H1 (cell line): ENCODE results near the gene SLC44A1. TPM values are rescaled to one million over a fixed set of nuclear protein-coding genes. Genes with fewer than 3 reads are reported as not detected.

Experiments
- CTCF ChIA-PET: fragments of 300-600 bp; sonication (Branson Sonifier 250); formaldehyde crosslinking; loops from one replicate; lab custom pipeline; 2021; ENCODE audit not compliant: partially characterized antibody; lab: Charles Lee
- POLR2A ChIA-PET: fragments of 300-600 bp; sonication (Branson Sonifier 250); formaldehyde crosslinking; loops from one replicate; lab custom pipeline; 2021; ENCODE audit warnings: inconsistent platforms; ENCODE audit not compliant: partially characterized antibody; lab: Charles Lee
- DNase-seq, 2 experiments: peaks; one replicate each; pipeline versions ENCODE4 v3.0.0 to v3.0.0-alpha.2; 2010 to 2022; ENCODE audit warnings: low spot score in 2 of 2, low read depth in 1 of 2, mixed read lengths in 1 of 2
- FAIRE-seq: peaks from 2 replicates; lab custom pipeline; 2011; peaks lifted over from hg19 to GRCh38; lab: Jason Lieb, UNC
- H2AFZ ChIP-seq: 2 replicates; pipeline ENCODE4 v1.8.1; 2012; ENCODE audit warnings: low read length, inconsistent platforms
- H2AK5ac ChIP-seq: 2 replicates; pipeline ENCODE4 v1.6.1; 2013; ENCODE audit warnings: low read depth, low read length
- H2BK120ac ChIP-seq: replicated peaks from 2 replicates; pipeline ENCODE3; 2013; ENCODE audit warnings: low read depth, low read length, inconsistent platforms
- H2BK12ac ChIP-seq: 2 replicates; pipeline ENCODE4 v1.6.1; 2013; ENCODE audit warnings: low read depth, low read length
- H2BK15ac ChIP-seq: 2 replicates; pipeline ENCODE4 v1.6.1; 2013; ENCODE audit warnings: low read length
- H2BK20ac ChIP-seq: 2 replicates; pipeline ENCODE4 v1.6.1; 2013; ENCODE audit warnings: low read length
- H2BK5ac ChIP-seq: 2 replicates; pipeline ENCODE4 v1.6.1; 2013; ENCODE audit warnings: low read depth, low read length
- H3K14ac ChIP-seq: 2 replicates; pipeline ENCODE4 v1.6.1; 2013; ENCODE audit warnings: inconsistent platforms; ENCODE audit not compliant: insufficient read length
- H3K18ac ChIP-seq: 2 replicates; pipeline ENCODE4 v1.6.1; 2013; ENCODE audit warnings: low read length; ENCODE audit errors: extremely low read depth
- H3K23ac ChIP-seq: 2 replicates; pipeline ENCODE4 v1.6.1; 2013; ENCODE audit warnings: inconsistent platforms; ENCODE audit not compliant: insufficient read length
- H3K23me2 ChIP-seq: 2 replicates; pipeline ENCODE4 v1.6.1; 2013; ENCODE audit warnings: low read depth, low read length
- H3K27ac ChIP-seq: 2 replicates; pipeline ENCODE4 v1.6.1; 2011; ENCODE audit warnings: low read depth, low read length, inconsistent platforms
- H3K27me3 ChIP-seq, 4 experiments: replicated peaks in 1 of 4; 1 replicate in 1 of 4; 2 replicates in 3 of 4; pipeline versions ENCODE4 v1.6.1 to v1.8.1; 2011 to 2013; ENCODE audit warnings: low read length in 3 of 4, mild to moderate bottlenecking in 3 of 4, inconsistent platforms in 2 of 4, mixed read lengths in 2 of 4, moderate library complexity in 1 of 4; ENCODE audit not compliant: control insufficient read depth in 3 of 4, insufficient read depth in 3 of 4; ENCODE audit errors: extremely low read depth in 1 of 4
- H3K36me3 ChIP-seq, 4 experiments: 2 replicates each; pipeline versions ENCODE4 v1.6.1 to v1.8.1; 2011 to 2013; ENCODE audit warnings: mild to moderate bottlenecking in 4 of 4, low read length in 3 of 4, moderate library complexity in 2 of 4, control low read depth in 1 of 4, inconsistent platforms in 1 of 4; ENCODE audit not compliant: insufficient read depth in 4 of 4, control insufficient read depth in 2 of 4
- H3K4ac ChIP-seq: replicated peaks from 2 replicates; pipeline ENCODE3; 2013; ENCODE audit warnings: low read length, low read depth, mixed read lengths, inconsistent platforms; ENCODE audit not compliant: insufficient read length
- H3K4me1 ChIP-seq, 4 experiments: replicated peaks in 1 of 4; 1 replicate in 1 of 4; 2 replicates in 3 of 4; pipeline versions ENCODE4 v1.6.1 to v1.8.1; 2011 to 2013; ENCODE audit warnings: low read length in 3 of 4, inconsistent platforms in 2 of 4, mixed read lengths in 1 of 4; ENCODE audit not compliant: insufficient read depth in 4 of 4, control insufficient read depth in 3 of 4
- H3K4me2 ChIP-seq, 2 experiments: 2 replicates each; pipeline versions ENCODE4 v1.6.1 to v1.8.1; 2011 to 2013; ENCODE audit warnings: low read depth in 2 of 2, low read length in 2 of 2, control low read depth in 1 of 2, inconsistent platforms in 1 of 2, mild to moderate bottlenecking in 1 of 2; ENCODE audit not compliant: insufficient read depth in 1 of 2
- H3K4me3 ChIP-seq, 4 experiments: fragments of 200-600, 300-600 bp in 1 of 4; sonication (generic), shearing (Covaris generic), sonication (Bioruptor Twin) in 1 of 4; 2 replicates each; pipeline versions ENCODE4 v1.5.1 to v1.8.1; 2011 to 2016; ENCODE audit warnings: low read length in 4 of 4, low read depth in 3 of 4, control low read depth in 2 of 4, inconsistent platforms in 2 of 4, mild to moderate bottlenecking in 2 of 4, mixed read lengths in 1 of 4, moderate library complexity in 1 of 4; ENCODE audit not compliant: insufficient read depth in 2 of 4; ENCODE audit errors: extremely low read depth in 1 of 4
- H3K56ac ChIP-seq: replicated peaks from 2 replicates; pipeline ENCODE3; 2013; ENCODE audit warnings: low read depth, mild to moderate bottlenecking, mixed read lengths, low read length, inconsistent platforms; ENCODE audit not compliant: insufficient read length
- H3K79me1 ChIP-seq: 2 replicates; pipeline ENCODE4 v1.6.1; 2013; ENCODE audit warnings: low read depth, low read length, control low read depth
- H3K79me2 ChIP-seq, 2 experiments: 2 replicates each; pipeline versions ENCODE4 v1.6.1 to v1.8.1; 2012 to 2013; ENCODE audit warnings: low read length in 2 of 2, mild to moderate bottlenecking in 2 of 2, inconsistent platforms in 1 of 2; ENCODE audit not compliant: insufficient read depth in 2 of 2, control insufficient read depth in 1 of 2
- H3K9ac ChIP-seq, 4 experiments: replicated peaks in 1 of 4; 1 replicate in 1 of 4; 2 replicates in 3 of 4; pipeline versions ENCODE4 v1.6.1 to v1.8.1; 2011 to 2013; ENCODE audit warnings: low read depth in 3 of 4, low read length in 3 of 4, control low read depth in 2 of 4, mild to moderate bottlenecking in 2 of 4, moderate library complexity in 2 of 4, inconsistent platforms in 1 of 4; ENCODE audit errors: extremely low read depth in 1 of 4
- H3K9me3 ChIP-seq, 2 experiments: 2 replicates each; pipeline versions ENCODE4 v1.6.1 to v1.8.1; 2012 to 2013; ENCODE audit warnings: mild to moderate bottlenecking in 2 of 2, moderate library complexity in 2 of 2, control low read depth in 1 of 2, inconsistent platforms in 1 of 2, low read depth in 1 of 2, low read length in 1 of 2, mixed read lengths in 1 of 2; ENCODE audit not compliant: insufficient read depth in 2 of 2
- H4K20me1 ChIP-seq, 2 experiments: replicated peaks in 1 of 2; 2 replicates each; pipeline versions ENCODE3 to v1.8.1; 2011 to 2013; ENCODE audit warnings: inconsistent platforms in 2 of 2, low read length in 2 of 2, mild to moderate bottlenecking in 1 of 2; ENCODE audit not compliant: insufficient read depth in 2 of 2, control insufficient read depth in 1 of 2
- H4K5ac ChIP-seq: 2 replicates; pipeline ENCODE4 v1.6.1; 2013; ENCODE audit warnings: low read length, low read depth, mixed read lengths, inconsistent platforms; ENCODE audit not compliant: insufficient read length
- H4K8ac ChIP-seq: 2 replicates; pipeline ENCODE4 v1.8.0; 2013; ENCODE audit warnings: mild to moderate bottlenecking, moderate library complexity, low read length, inconsistent platforms; ENCODE audit not compliant: insufficient read depth; ENCODE audit errors: extremely low read depth
- H4K91ac ChIP-seq: replicated peaks from 2 replicates; pipeline ENCODE3; 2013; ENCODE audit warnings: low read length, mixed read lengths, inconsistent platforms; ENCODE audit not compliant: insufficient read length
- BACH1 ChIP-seq: IDR thresholded peaks from 2 replicates; pipeline ENCODE4 v1.6.1; 2012; ENCODE audit warnings: low read length, improper control_type of control experiment
- CBX8 ChIP-seq: fragments of 300-800, 300-1000 bp; sonication (generic); IDR thresholded peaks from 2 replicates; pipeline ENCODE4 v1.7.1; 2016; ENCODE audit warnings: low read depth, low read length, borderline replicate concordance
- JUND ChIP-seq: IDR thresholded peaks from 2 replicates; pipeline ENCODE4 v1.6.1; 2011; ENCODE audit warnings: mild to moderate bottlenecking, improper control_type of control experiment, low read length
- KDM1A ChIP-seq: fragments of 200-600, 300-600 bp; sonication (generic); IDR thresholded peaks from 2 replicates; pipeline ENCODE4 v1.7.1; 2016; ENCODE audit warnings: mild to moderate bottlenecking, low read length, borderline replicate concordance
- RAD21 ChIP-seq, 2 experiments: IDR thresholded peaks in 1 of 2; conservative IDR thresholded peaks in 1 of 2; 2 replicates each; pipeline ENCODE4 v1.6.1; 2011; ENCODE audit warnings: low read depth in 2 of 2, low read length in 2 of 2, improper control_type of control experiment in 1 of 2, inconsistent platforms in 1 of 2, mild to moderate bottlenecking in 1 of 2, moderate library complexity in 1 of 2
- RNF2 ChIP-seq: fragments of 200-900, 300-1000 bp; sonication (generic); IDR thresholded peaks from 2 replicates; pipeline ENCODE4 v1.7.1; 2016; ENCODE audit warnings: borderline replicate concordance, low read depth, mild to moderate bottlenecking, antibody characterized with exemption, low read length; ENCODE audit not compliant: poor library complexity, severe bottlenecking; ENCODE audit errors: missing control alignments
- TCF12 ChIP-seq: IDR thresholded peaks from 2 replicates; pipeline ENCODE4 v1.6.1; 2011; ENCODE audit warnings: low read depth, mild to moderate bottlenecking, low read length
- ZNF274 ChIP-seq: IDR thresholded peaks from 2 replicates; pipeline ENCODE4 v1.7.0; 2012; ENCODE audit warnings: low read length, borderline replicate concordance; ENCODE audit errors: extremely low read depth
- polyA plus RNA-seq, 7 experiments: library from polyadenylated mRNA; depleted of rRNA in 3 of 7; stranded (reverse) in 5 of 7; unstranded in 2 of 7; fragments of >200 nt in 5 of 7; fragments of 200-250 nt in 2 of 7; gene quantifications; 1 replicate in 5 of 7; 2 replicates in 1 of 7; 4 replicates in 1 of 7; pipeline versions ENCODE4 v1.2.1 to v1.2.3, GENCODE V29; 2011 to 2013; ENCODE audit warnings: missing spikeins in 2 of 7, mixed read lengths in 2 of 7
- total RNA-seq: library from RNA; stranded (reverse); fragmentation: NEBNext Ultra II Directional; extraction: Animal tissue kit (Norgen Biotek cat#: 25700); gene quantifications from 2 replicates; pipeline ENCODE4 v1.2.1, GENCODE V29; 2021

SLC44A1 gene
- total and polyA plus RNA-seq, 2 of the 8 experiments (the other 6 are each of a cell fraction or from before 2014, with no cell fraction given) = 30.5 to 71.2 TPM

DNA sequence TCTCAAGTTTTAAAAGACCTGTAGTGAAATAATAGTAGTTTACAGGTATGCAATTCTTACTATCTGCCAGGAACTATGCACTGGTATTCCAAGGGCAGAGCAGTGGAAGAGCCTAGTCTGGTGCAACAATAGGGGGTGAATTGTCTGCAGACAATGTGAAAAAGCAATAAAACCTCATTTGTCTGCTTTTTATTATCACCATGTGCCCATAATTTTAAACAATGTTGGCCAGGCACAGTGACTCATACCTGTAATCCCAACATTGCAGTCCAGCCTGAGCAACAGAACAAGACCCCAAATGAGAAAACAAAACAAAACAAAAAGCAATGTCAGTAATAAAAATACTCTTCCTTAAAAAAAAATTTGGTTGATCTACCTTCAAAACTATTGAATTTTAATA is 12.2 kb upstream of the SLC44A1 start:
- Histone ChIP-seq H4K91ac (no peak overlapping the region), H3K4ac (no peak overlapping the region), H3K23me2 (no peaks in the 10 kb centered on the region), H3K4me3 (no peak overlapping the region), H2BK20ac (no peak overlapping the region), H2BK15ac (no peak overlapping the region), H3K56ac (no peak overlapping the region), H3K23ac (no peak overlapping the region), H2BK12ac (no peak overlapping the region), H3K4me1 (peaks cover 0 to 4% (median 1%) of the 10 kb centered on the region in 4 experiments; a peak in 1 of 7 replicates), H3K9me3 (no peaks in the 10 kb centered on the region), H2BK5ac (no peak overlapping the region), H4K8ac (no peak overlapping the region), H3K9ac (no peak overlapping the region), H3K27ac (no peak overlapping the region), H3K18ac (no peak overlapping the region), H2AFZ (no peak overlapping the region), H4K20me1 (no peaks in the 10 kb centered on the region), H3K14ac (no peak overlapping the region), H3K79me1 (no peaks in the 10 kb centered on the region), H3K79me2 (no peaks in the 10 kb centered on the region), H3K4me2 (no peak overlapping the region), H3K36me3 (no peaks in the 10 kb centered on the region), H2BK120ac (no peak overlapping the region), H3K27me3 (no peaks in the 10 kb centered on the region), H2AK5ac (no peak overlapping the region), H4K5ac (no peak overlapping the region)
- POLR2A ChIA-PET = no interaction called here
- no peak for DNase-seq
- FAIRE-seq = no peak
- CTCF ChIA-PET = no interaction called here
- no peak for TF ChIP-seq CBX8
- TF ChIP-seq KDM1A = no peak
- TF ChIP-seq RNF2 = no peak
- TF ChIP-seq BACH1 = no peak
- TF ChIP-seq TCF12 = no peak
- TF ChIP-seq JUND = no peak
- TF ChIP-seq RAD21 (IDR thresholded peaks at IDR 0.05 in 1 of 2, conservative IDR thresholded peaks at IDR 0.05 in 1 of 2; ENCODE audit: low read depth in 2 of 2, low read length in 2 of 2) = no peak
- no peak for TF ChIP-seq ZNF274
